OCI-M2 (cell line): ENCODE data around the gene ACAP2.
"Not testable (repeated sequence)": the region's sequence is repeated elsewhere in the genome, so short reads cannot be mapped to it uniquely, and the experiment has no call there.

Experiments used
- DNase-seq: peaks from one replicate; lab custom pipeline; 2025; ENCODE audit not compliant: unreplicated experiment; lab: John Stamatoyannopoulos, UW

ACAP2 gene

GRCh38 chr3:195291121-195291520 is 151.7 kb downstream of the ACAP2 start:
- DNase-seq = no peak

- not testable (repeated sequence) for DNase-seq
These were observed 152.2 kb downstream of the ACAP2 start for GRCh38 chr3:195290643-195291042.

- DNase-seq = no peak
These were observed 156.5 kb downstream of the ACAP2 start for GRCh38 chr3:195286115-195286872.

GRCh38 chr3:195285372-195285771 is 157.4 kb downstream of the ACAP2 start:
- no peak for DNase-seq

GRCh38 chr3:195284842-195285241 is 158.0 kb downstream of the ACAP2 start:
- no peak for DNase-seq

- DNase-seq = no peak
These were observed 159.9 kb downstream of the ACAP2 start for GRCh38 chr3:195282961-195283360.

GRCh38 chr3:195274259-195274966 is 168.4 kb downstream of the ACAP2 start:
- no peak for DNase-seq

- DNase-seq = peak; percentile 59
These were observed 171.2 kb downstream of the ACAP2 start for GRCh38 chr3:195271410-195272243.

- peak; percentile 59 for DNase-seq
These were observed 171.9 kb downstream of the ACAP2 start, which contains the start of gene XXYLT1 for GRCh38 chr3:195270817-195271409. Gene XXYLT1, minus strand, starts transcription at chr3:195271159. Its CDS starts 101 bp downstream, at chr3:195271058.

GRCh38 chr3:195270079-195270816 is 172.6 kb downstream of the ACAP2 start:
- no peak for DNase-seq

GRCh38 chr3:195269375-195270078 is 173.3 kb downstream of the ACAP2 start:
- no peak for DNase-seq

- DNase-seq = no peak
These were observed 174.1 kb downstream of the ACAP2 start for GRCh38 chr3:195268576-195269309.

GRCh38 chr3:195267096-195267495 is 175.7 kb downstream of the ACAP2 start:
- no peak for DNase-seq

- no peak for DNase-seq
These were observed 176.4 kb downstream of the ACAP2 start for GRCh38 chr3:195266428-195266827.

- no peak for DNase-seq
These were observed 177.3 kb downstream of the ACAP2 start for GRCh38 chr3:195265363-195265976.

- DNase-seq = no peak
These were observed 178.8 kb downstream of the ACAP2 start for GRCh38 chr3:195263925-195264600.

- no peak for DNase-seq
These were observed 179.5 kb downstream of the ACAP2 start for GRCh38 chr3:195263193-195263924.
